Measurements from ENCODE around the gene COG5. TPM values are rescaled to one million over a fixed set of nuclear protein-coding genes. Genes with fewer than 3 reads are reported as not detected.

The COG5 gene
- total RNA-seq, 1 experiment from 2014 or later = 20.2 TPM

DNA sequence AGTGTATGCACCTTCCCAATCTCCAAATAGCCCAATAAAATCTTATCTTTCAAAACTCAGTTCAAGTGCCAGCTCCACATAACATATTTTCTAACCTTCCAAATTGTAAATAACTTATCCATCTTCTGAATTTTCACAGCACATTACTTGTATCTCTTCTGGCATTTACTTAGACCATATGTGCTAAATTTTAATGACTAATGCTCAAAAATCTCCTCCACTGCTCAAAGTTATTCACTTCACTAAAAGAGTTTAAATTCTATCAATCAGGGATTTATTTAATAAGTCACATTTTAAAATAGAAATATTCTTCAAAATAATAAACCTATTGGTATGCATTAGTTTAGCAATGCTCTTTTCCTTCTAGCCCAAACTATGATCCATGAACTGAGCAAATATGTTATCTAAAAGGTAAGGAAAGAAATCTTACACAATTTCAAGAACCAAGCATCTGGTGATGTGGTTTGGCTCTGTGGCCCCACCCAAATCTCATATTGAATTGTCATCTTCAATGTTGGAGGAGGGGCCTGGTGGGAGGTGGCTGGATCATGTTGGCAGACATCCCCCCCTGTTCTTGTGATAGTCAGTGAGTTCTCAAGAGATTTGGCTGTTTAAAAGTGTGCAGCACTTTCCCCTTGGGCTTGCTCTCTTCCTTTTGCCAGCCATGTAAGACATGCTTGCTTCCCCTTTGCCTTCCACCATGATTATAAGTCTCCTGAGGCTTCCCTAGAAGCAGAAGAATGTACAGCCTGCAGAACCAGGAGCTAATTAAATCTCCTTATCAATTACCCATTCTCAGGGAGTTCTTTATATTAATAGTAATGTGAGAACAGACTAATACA, 121.9 kb downstream of the COG5 start:
- Histone ChIP-seq H2BK20ac (ENCODE audit: low read depth, low read length, poor library complexity, severe bottlenecking) (no peak overlapping the region), H3K18ac (ENCODE audit: insufficient read length, low read depth, low read length) (no peak overlapping the region), H4K5ac (ENCODE audit: insufficient read length, low read depth, low read length) (no peak overlapping the region), H3K23ac (ENCODE audit: insufficient read length, low read depth, low read length) (no peak overlapping the region), H3K27me3 (ENCODE audit: insufficient read depth, low read length) (no peaks in the 10 kb centered on the region), H2AFZ (ENCODE audit: low read length) (no peak overlapping the region), H3K27ac (ENCODE audit: insufficient read length, low read depth, low read length) (no peak overlapping the region), H4K20me1 (ENCODE audit: control insufficient read depth, insufficient read depth, insufficient read length) (no peaks in the 10 kb centered on the region), H3K4me1 (ENCODE audit: insufficient read depth, low read length) (no peaks in the 10 kb centered on the region), H3K23me2 (ENCODE audit: insufficient read length, low read depth, low read length, poor library complexity, severe bottlenecking) (no peaks in the 10 kb centered on the region), H3K79me2 (ENCODE audit: insufficient read depth, low read length) (no peaks in the 10 kb centered on the region), H3K9me3 (ENCODE audit: control insufficient read depth, low read depth, low read length) (no peaks in the 10 kb centered on the region), H2AK5ac (ENCODE audit: insufficient read length, low read length) (no peak overlapping the region), H2BK12ac (ENCODE audit: insufficient read length, low read depth, low read length) (no peak overlapping the region), H3K4me2 (ENCODE audit: insufficient read depth, insufficient read length, low read length) (no peak overlapping the region), H3K9ac (ENCODE audit: extremely low read depth, insufficient read length, low read length) (no peak overlapping the region), H3K79me1 (ENCODE audit: insufficient read depth, low read depth, low read length, poor library complexity, severe bottlenecking) (no peaks in the 10 kb centered on the region), H2BK120ac (ENCODE audit: low read depth, low read length, poor library complexity, severe bottlenecking) (no peak overlapping the region), H4K8ac (replicated peaks; ENCODE audit: insufficient read length, low read depth, low read length) (no peak overlapping the region), H3K14ac (ENCODE audit: insufficient read depth, low read length) (no peak overlapping the region), H2BK5ac (ENCODE audit: insufficient read length, low read length) (no peak overlapping the region), H3K56ac (ENCODE audit: insufficient read length, low read depth, low read length) (no peak overlapping the region), H3T11ph (ENCODE audit: low read length) (no peak overlapping the region), H3K4ac (ENCODE audit: low read depth, low read length) (no peak overlapping the region), H2BK15ac (ENCODE audit: low read depth, low read length) (no peak overlapping the region), H4K91ac (ENCODE audit: insufficient read length, low read depth, low read length) (no peak overlapping the region)
- TF ChIP-seq, protein P1, sequence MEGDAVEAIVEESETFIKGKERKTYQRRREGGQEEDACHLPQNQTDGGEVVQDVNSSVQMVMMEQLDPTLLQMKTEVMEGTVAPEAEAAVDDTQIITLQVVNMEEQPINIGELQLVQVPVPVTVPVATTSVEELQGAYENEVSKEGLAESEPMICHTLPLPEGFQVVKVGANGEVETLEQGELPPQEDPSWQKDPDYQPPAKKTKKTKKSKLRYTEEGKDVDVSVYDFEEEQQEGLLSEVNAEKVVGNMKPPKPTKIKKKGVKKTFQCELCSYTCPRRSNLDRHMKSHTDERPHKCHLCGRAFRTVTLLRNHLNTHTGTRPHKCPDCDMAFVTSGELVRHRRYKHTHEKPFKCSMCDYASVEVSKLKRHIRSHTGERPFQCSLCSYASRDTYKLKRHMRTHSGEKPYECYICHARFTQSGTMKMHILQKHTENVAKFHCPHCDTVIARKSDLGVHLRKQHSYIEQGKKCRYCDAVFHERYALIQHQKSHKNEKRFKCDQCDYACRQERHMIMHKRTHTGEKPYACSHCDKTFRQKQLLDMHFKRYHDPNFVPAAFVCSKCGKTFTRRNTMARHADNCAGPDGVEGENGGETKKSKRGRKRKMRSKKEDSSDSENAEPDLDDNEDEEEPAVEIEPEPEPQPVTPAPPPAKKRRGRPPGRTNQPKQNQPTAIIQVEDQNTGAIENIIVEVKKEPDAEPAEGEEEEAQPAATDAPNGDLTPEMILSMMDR (conservative IDR thresholded peaks at IDR 0.05) = no peak
- Mint-ChIP-seq H3K4me1 (no peaks in the 10 kb centered on the region), H3K4me3 (no peak overlapping the region), H3K27me3 (ENCODE audit: low read depth) (no peaks in the 10 kb centered on the region), H3K27ac (no peak overlapping the region), H3K9me3 (peaks cover 0 to 1% of the 10 kb centered on the region in 2 experiments; a peak in 1 of 5 replicates), H3K36me3 (ENCODE audit: insufficient read depth in 1 of 3, low read depth in 3 of 3) (no peaks in the 10 kb centered on the region; a peak in 1 of 7 replicates)
- no peak for DNase-seq

Measured in H9 (cell line).